Parathyroid adenoma (tissue), 2 donors: ENCODE data around the gene PRMT3.

Experiments
- H2AFZ ChIP-seq: fragments of 300-600 bp; sonication (generic); one replicate; pipeline ENCODE4 v1.7.0; 2017; ENCODE audit warnings: antibody characterized with exemption, mild to moderate bottlenecking
- H3K27ac ChIP-seq: fragments of 300-600 bp; sonication (generic); one replicate; pipeline ENCODE4 v1.7.0; 2017
- H3K27me3 ChIP-seq: fragments of 300-600 bp; sonication (generic); one replicate; pipeline ENCODE4 v1.7.0; 2017; ENCODE audit warnings: low read length; ENCODE audit not compliant: control insufficient read depth, insufficient read depth
- H3K36me3 ChIP-seq: fragments of 300-600 bp; sonication (generic); one replicate; pipeline ENCODE4 v1.7.0; 2017; ENCODE audit warnings: low read length; ENCODE audit not compliant: control insufficient read depth, insufficient read depth
- H3K4me1 ChIP-seq: fragments of 300-600 bp; sonication (generic); one replicate; pipeline ENCODE4 v1.7.0; 2017; ENCODE audit warnings: control low read depth
- H3K4me2 ChIP-seq: fragments of 300-600 bp; sonication (generic); one replicate; pipeline ENCODE4 v1.7.0; 2017; ENCODE audit warnings: low read length
- H3K4me3 ChIP-seq: fragments of 300-600 bp; sonication (generic); one replicate; pipeline ENCODE4 v1.7.0; 2017; ENCODE audit warnings: low read depth, low read length
- H3K79me2 ChIP-seq: fragments of 300-600 bp; sonication (generic); one replicate; pipeline ENCODE4 v1.7.0; 2017; ENCODE audit warnings: control low read depth
- H3K9ac ChIP-seq: fragments of 300-600 bp; sonication (generic); one replicate; pipeline ENCODE4 v1.7.0; 2017; ENCODE audit warnings: mild to moderate bottlenecking
- H3K9me3 ChIP-seq: fragments of 300-600 bp; sonication (generic); one replicate; pipeline ENCODE4 v1.7.0; 2017; ENCODE audit warnings: low read length; ENCODE audit not compliant: control insufficient read depth
- CTCF ChIP-seq: fragments of 300-600 bp; sonication (generic); IDR thresholded peaks from one replicate; pipeline ENCODE4 v1.7.0; 2017; ENCODE audit warnings: antibody characterized with exemption, mild to moderate bottlenecking
- donor health status: primary hyperparathyroidism.

PRMT3 gene

DNA sequence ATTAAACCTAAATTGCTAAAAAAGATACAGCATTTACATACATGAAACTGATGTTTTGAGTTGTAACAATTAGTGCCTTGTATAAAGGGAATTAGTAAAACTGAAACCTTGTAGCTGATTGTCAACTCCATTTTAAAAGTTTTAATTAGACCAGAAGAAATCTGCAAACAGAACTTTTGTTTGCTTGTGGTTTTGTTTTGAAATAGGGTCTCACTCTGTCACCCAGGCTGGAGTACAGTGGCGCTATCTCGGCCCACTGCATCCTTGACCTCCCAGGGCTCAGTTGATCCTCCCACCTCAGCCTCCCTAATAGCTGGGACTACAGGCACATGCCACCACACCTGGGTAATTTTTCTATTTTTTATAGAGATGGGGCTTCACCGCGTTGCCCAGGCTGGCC, 125.4 kb downstream of the PRMT3 start:
- H3K79me2 ChIP-seq: no peaks in the 10 kb centered on the region
- H3K27ac ChIP-seq: no peak overlapping the region
- no peaks in the 10 kb centered on the region for H3K9me3 ChIP-seq
- H3K36me3 ChIP-seq: no peaks in the 10 kb centered on the region
- TF ChIP-seq CTCF: no peak
- H2AFZ ChIP-seq: no peak overlapping the region
- H3K9ac ChIP-seq: no peak overlapping the region
- no peaks in the 10 kb centered on the region for H3K4me1 ChIP-seq
- no peak overlapping the region for H3K4me2 ChIP-seq
- no peaks in the 10 kb centered on the region for H3K27me3 ChIP-seq
- no peak overlapping the region for H3K4me3 ChIP-seq

- Histone ChIP-seq H3K4me3 (no peak overlapping the region), H3K27ac (no peak overlapping the region), H3K4me2 (no peak overlapping the region), H3K27me3 (no peaks in the 10 kb centered on the region), H3K36me3 (no peaks in the 10 kb centered on the region), H3K9ac (no peak overlapping the region), H2AFZ (no peak overlapping the region), H3K79me2 (no peaks in the 10 kb centered on the region), H3K4me1 (no peaks in the 10 kb centered on the region), H3K9me3 (no peaks in the 10 kb centered on the region)
- TF ChIP-seq CTCF: no peak
Observed at GRCh38 chr11:20518323-20518834, 130.9 kb downstream of the PRMT3 start.

GRCh38 chr11:20522536-20522935, 135.0 kb downstream of the PRMT3 start:
- Histone ChIP-seq H3K4me1 (no peaks in the 10 kb centered on the region), H3K4me2 (no peak overlapping the region), H3K9ac (no peak overlapping the region), H3K27me3 (no peaks in the 10 kb centered on the region), H3K4me3 (no peak overlapping the region), H2AFZ (no peak overlapping the region), H3K27ac (no peak overlapping the region), H3K79me2 (no peaks in the 10 kb centered on the region), H3K9me3 (no peaks in the 10 kb centered on the region), H3K36me3 (no peaks in the 10 kb centered on the region)
- no peak for TF ChIP-seq CTCF

DNA sequence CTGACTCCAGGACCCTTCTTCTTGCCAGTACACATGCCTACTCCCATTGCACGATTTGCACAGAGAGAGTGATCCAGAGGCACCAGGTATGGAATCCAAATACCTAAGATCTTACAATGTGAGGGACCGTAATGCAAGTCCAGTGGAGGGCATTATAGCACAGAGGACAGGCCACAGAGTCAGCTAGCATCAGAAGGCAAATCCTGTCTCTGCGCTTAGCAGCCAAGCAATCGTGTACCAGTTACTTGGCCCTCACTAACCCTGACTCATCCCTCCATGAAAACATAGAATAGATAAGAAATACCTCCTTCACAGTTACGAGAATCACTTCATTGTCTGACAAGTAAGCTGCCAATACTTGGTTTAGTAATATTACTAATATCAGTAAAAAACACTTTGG, 142.2 kb downstream of the PRMT3 start:
- H3K36me3 ChIP-seq: no peaks in the 10 kb centered on the region
- H3K9me3 ChIP-seq: no peaks in the 10 kb centered on the region
- H3K27me3 ChIP-seq: no peaks in the 10 kb centered on the region
- H3K27ac ChIP-seq: no peak overlapping the region
- H2AFZ ChIP-seq: no peak overlapping the region
- H3K4me2 ChIP-seq: no peak overlapping the region
- no peaks in the 10 kb centered on the region for H3K79me2 ChIP-seq
- H3K9ac ChIP-seq: no peak overlapping the region
- no peaks in the 10 kb centered on the region for H3K4me1 ChIP-seq
- TF ChIP-seq CTCF: no peak
- H3K4me3 ChIP-seq: no peak overlapping the region

DNA sequence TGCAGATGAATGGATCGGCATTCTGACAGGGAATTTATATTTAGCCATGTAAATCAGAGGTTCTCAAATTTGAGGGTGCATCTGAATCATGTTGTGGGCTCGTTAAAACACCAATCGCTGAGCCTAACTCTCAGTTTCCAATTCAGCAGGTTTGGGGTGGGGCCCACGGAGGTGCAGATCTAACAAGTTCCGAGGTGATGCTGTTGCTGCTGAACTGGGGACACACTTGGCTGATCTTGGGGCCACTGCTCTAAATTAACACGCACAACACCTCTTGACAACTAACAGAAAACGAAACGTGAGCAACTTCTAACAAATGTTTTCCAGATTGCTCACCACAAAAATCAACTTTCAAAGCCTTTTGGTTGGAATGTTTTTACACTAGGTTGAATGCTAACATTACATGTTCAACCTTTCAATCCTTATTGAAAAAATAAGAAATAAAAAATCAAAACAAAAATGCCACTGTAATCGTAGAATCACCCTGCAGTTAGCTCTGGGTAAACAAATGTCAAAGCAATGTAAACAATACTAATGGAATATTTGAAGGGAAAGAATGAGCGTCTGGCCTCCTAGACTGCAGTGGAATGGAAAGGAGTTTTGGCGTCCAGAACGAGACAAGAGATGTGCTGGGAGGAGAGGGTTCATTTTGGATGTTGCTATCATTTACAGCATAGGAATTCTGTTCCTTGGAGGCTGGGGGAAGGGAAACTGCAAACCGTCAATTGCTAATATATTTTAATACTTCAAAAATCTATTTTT, 143.6 kb downstream of the PRMT3 start:
- Histone ChIP-seq H3K9me3 (no peaks in the 10 kb centered on the region), H3K4me3 (no peak overlapping the region), H3K36me3 (no peaks in the 10 kb centered on the region), H2AFZ (no peak overlapping the region), H3K4me2 (no peak overlapping the region), H3K4me1 (no peaks in the 10 kb centered on the region), H3K27me3 (no peaks in the 10 kb centered on the region), H3K27ac (no peak overlapping the region), H3K79me2 (no peaks in the 10 kb centered on the region), H3K9ac (no peak overlapping the region)
- TF ChIP-seq CTCF: no peak
